SK-N-SH treated with all-trans-retinoic acid at 6 μM for 48 hours (cell line): ENCODE data around the gene ZBTB47.

Experiments used
- GLIS3 ChIP-seq: fragments of 250-450 bp; sonication (Bioruptor Pico); IDR thresholded peaks from 2 replicates; pipeline ENCODE4 v1.5.0; 2020; ENCODE audit warnings: mild to moderate bottlenecking, moderate library complexity
- ZFP3 ChIP-seq: fragments of 250-450 bp; sonication (Bioruptor Pico); IDR thresholded peaks from 2 replicates; pipeline ENCODE4 v1.5.0; 2020; ENCODE audit warnings: mild to moderate bottlenecking, moderate library complexity
- ZFP30 ChIP-seq: fragments of 450-650 bp; formaldehyde crosslinking; IDR thresholded peaks from 2 replicates; pipeline ENCODE4 v1.5.0; 2022; ENCODE audit warnings: mild to moderate bottlenecking, moderate library complexity

DNA sequence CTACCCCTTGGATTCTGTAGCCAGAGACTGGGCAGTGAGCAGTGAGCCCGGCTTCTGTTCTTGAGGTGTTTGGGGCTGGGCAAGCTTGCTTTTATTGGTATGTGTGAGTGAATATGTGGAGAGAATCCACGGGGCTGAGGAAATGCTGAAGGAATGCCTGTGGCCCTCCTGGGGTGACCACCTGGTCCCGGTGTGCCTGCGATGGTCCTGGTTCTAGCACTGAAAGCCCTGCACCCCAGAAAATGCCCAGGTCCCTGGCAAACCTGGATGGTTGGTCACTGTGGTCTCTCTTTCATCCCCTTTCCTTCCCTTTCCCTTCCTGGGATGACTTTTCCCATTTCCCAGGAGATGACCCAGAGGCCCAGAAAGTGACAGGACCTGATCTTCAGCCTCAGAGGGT is 4.2 kb downstream of the ZBTB47 start:
- TF ChIP-seq ZFP3, result no peak
- no peak for TF ChIP-seq ZFP30
- TF ChIP-seq GLIS3, result no peak
